ENCODE data around the gene TCIRG1.

The TCIRG1 gene

GRCh38 chr11:68090706-68091105 lies 51.9 kb downstream of the TCIRG1 start:
- TF ChIP-seq GATA2 (IDR thresholded peaks at IDR 0.05; ENCODE audit: low read depth, low read length) (no peak), GATA3 (IDR thresholded peaks at IDR 0.05; ENCODE audit: low read depth, low read length) (no peak)

- TF ChIP-seq GATA2 (IDR thresholded peaks at IDR 0.05; ENCODE audit: low read depth, low read length) (no peak), GATA3 (IDR thresholded peaks at IDR 0.05; ENCODE audit: low read depth, low read length) (no peak)
These were observed 53.6 kb downstream of the TCIRG1 start for GRCh38 chr11:68092411-68092810.

GRCh38 chr11:68093565-68093964 lies 54.7 kb downstream of the TCIRG1 start:
- no peak for TF ChIP-seq GATA3 (IDR thresholded peaks at IDR 0.05; ENCODE audit: low read depth, low read length)
- TF ChIP-seq GATA2 (IDR thresholded peaks at IDR 0.05; ENCODE audit: low read depth, low read length), result no peak

GRCh38 chr11:68096962-68097361 lies 58.1 kb downstream of the TCIRG1 start:
- TF ChIP-seq GATA3 (IDR thresholded peaks at IDR 0.05; ENCODE audit: low read depth, low read length), result no peak
- TF ChIP-seq GATA2 (IDR thresholded peaks at IDR 0.05; ENCODE audit: low read depth, low read length), result no peak

- no peak for TF ChIP-seq GATA3 (IDR thresholded peaks at IDR 0.05; ENCODE audit: low read depth, low read length)
- TF ChIP-seq GATA2 (IDR thresholded peaks at IDR 0.05; ENCODE audit: low read depth, low read length), result no peak
These were observed 60.2 kb downstream of the TCIRG1 start for GRCh38 chr11:68099057-68099456.

GRCh38 chr11:68099474-68100405 lies 60.9 kb downstream of the TCIRG1 start:
- no peak for TF ChIP-seq GATA2 (IDR thresholded peaks at IDR 0.05; ENCODE audit: low read depth, low read length)
- no peak for TF ChIP-seq GATA3 (IDR thresholded peaks at IDR 0.05; ENCODE audit: low read depth, low read length)

Measured in SH-SY5Y (cell line).